ENCODE measurements around the gene REEP6. TPM values are rescaled to one million over a fixed set of nuclear protein-coding genes. Genes with fewer than 3 reads are reported as not detected.

Gene REEP6
- polyA plus RNA-seq, 1 experiment: 0.84 TPM

DNA sequence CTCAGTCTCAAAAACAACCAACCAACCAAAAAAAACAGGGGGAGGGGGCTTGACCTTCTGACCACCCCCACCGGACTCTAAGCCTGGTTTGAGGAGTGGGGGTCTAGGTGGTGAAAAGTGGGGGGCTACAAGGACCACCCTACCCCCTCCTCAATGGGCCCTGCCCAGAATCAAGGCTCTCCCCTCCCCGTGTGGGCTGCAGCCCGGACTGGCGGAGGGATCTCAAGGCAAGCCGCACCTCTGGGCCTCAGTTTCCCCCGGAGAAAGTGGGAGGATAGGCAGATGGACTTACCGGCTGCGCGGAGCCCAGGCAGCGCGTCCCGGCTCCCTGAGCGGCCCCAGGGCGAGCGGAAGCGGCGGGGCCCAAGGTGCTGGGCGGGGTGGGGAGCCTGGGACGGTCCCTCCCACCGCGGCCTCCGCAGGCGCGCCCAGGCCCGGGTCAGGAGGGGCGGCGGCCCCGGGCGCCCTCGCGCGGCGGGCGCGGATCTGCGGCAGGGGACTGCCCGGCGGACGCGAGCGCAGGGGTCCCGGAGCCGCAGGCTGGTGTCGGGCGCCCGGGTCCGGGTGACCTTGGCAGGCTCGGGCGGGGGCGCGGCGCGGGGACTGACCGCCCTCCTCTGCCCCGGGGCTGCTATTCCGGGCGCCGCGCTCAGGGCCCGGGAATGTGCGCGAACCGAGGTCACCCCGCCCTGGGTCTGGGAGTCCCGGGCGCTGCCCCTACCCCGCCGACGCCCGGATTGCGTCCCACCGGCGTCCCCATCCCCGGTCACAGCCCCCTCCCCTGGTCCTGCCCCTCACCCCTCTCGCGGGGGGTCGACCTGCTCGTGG, 21.9 kb downstream of the REEP6 start, which contains the start of gene ADAMTSL5:
TSS of gene ADAMTSL5 (minus strand) at position 349 of the 828 bp plus-strand sequence. CDS start 2,076 bp downstream, outside the sequence.
- no peak for TF ChIP-seq CTCF (IDR thresholded peaks at IDR 0.05; ENCODE audit: low read depth, low read length)
- ChIA-PET CTCF (no interaction called here), POLR2A (no interaction called here)
- Histone ChIP-seq H3K4me3 (ENCODE audit: low read depth, low read length) (peak within 1 kb of the TSS; percentile 66), H3K9me3 (ENCODE audit: control insufficient read depth, insufficient read depth, low read length) (peaks cover 14% of the 10 kb centered on the region), H3K27ac (ENCODE audit: low read depth, low read length) (no peak within 1 kb of the TSS), H3K27me3 (ENCODE audit: control insufficient read depth, insufficient read depth, low read length) (peaks cover 5% of the 10 kb centered on the region)
- DNase-seq (ENCODE audit: low read depth, low spot score): no peak

- peaks cover 12% of the 10 kb centered on the region for H3K9me3 ChIP-seq (ENCODE audit: control insufficient read depth, insufficient read depth, low read length)
- peak; percentile 69 for TF ChIP-seq CTCF (IDR thresholded peaks at IDR 0.05; ENCODE audit: low read depth, low read length)
- CTCF ChIA-PET: no interaction called here
- POLR2A ChIA-PET: no interaction called here
- H3K27ac ChIP-seq (ENCODE audit: low read depth, low read length): no peak overlapping the region
- peak overlapping the region; percentile 66 for H3K4me3 ChIP-seq (ENCODE audit: low read depth, low read length)
- peaks cover 12% of the 10 kb centered on the region for H3K27me3 ChIP-seq (ENCODE audit: control insufficient read depth, insufficient read depth, low read length)
- no peak for DNase-seq (ENCODE audit: low read depth, low spot score)
Observed at GRCh38 chr19:1513499-1514294, 22.7 kb downstream of the REEP6 start.

- ChIA-PET POLR2A (no interaction called here), CTCF (interaction anchor here (0.8 to 1.1 kb wide), 3 partner anchors 11 to 158 kb away, joined by 3 to 4 read pairs (median 3); no protein-coding TSS in a partner anchor)
- Histone ChIP-seq H3K27me3 (ENCODE audit: control insufficient read depth, insufficient read depth, low read length) (peaks cover 12% of the 10 kb centered on the region), H3K27ac (ENCODE audit: low read depth, low read length) (no peak overlapping the region), H3K9me3 (ENCODE audit: control insufficient read depth, insufficient read depth, low read length) (peaks cover 12% of the 10 kb centered on the region), H3K4me3 (ENCODE audit: low read depth, low read length) (no peak overlapping the region)
- TF ChIP-seq CTCF (IDR thresholded peaks at IDR 0.05; ENCODE audit: low read depth, low read length): no peak
- no peak for DNase-seq (ENCODE audit: low read depth, low spot score)
Observed at GRCh38 chr19:1514295-1514661, 23.3 kb downstream of the REEP6 start.

GRCh38 chr19:1514986-1515721, 24.2 kb downstream of the REEP6 start:
- no peak overlapping the region for H3K27ac ChIP-seq (ENCODE audit: low read depth, low read length)
- H3K9me3 ChIP-seq (ENCODE audit: control insufficient read depth, insufficient read depth, low read length): peaks cover 12% of the 10 kb centered on the region
- no peak for TF ChIP-seq CTCF (IDR thresholded peaks at IDR 0.05; ENCODE audit: low read depth, low read length)
- no peak overlapping the region for H3K4me3 ChIP-seq (ENCODE audit: low read depth, low read length)
- CTCF ChIA-PET: interaction anchor here (0.6 to 1.1 kb wide), 4 partner anchors 12 to 157 kb away, joined by 3 to 5 read pairs (median 4); no protein-coding TSS in a partner anchor
- POLR2A ChIA-PET: no interaction called here
- peaks cover 12% of the 10 kb centered on the region for H3K27me3 ChIP-seq (ENCODE audit: control insufficient read depth, insufficient read depth, low read length)
- no peak for DNase-seq (ENCODE audit: low read depth, low spot score)

Data from AG04450 (cell line).